Keratinocyte (primary cell): ENCODE results near the gene VIPR2. TPM values are rescaled to one million over a fixed set of nuclear protein-coding genes. Genes with fewer than 3 reads are reported as not detected.

Experiments
- DNase-seq: peaks from one replicate; pipeline ENCODE4 v3.0.0-alpha.2; 2011; ENCODE audit warnings: low read depth, missing footprints, low spot score
- FAIRE-seq: peaks from 2 replicates; lab custom pipeline; 2011; peaks lifted over from hg19 to GRCh38; lab: Jason Lieb, UNC
- H2AFZ ChIP-seq: 2 replicates; pipeline ENCODE4 v1.6.0; 2012; ENCODE audit warnings: low read length, control low read depth, inconsistent platforms; ENCODE audit not compliant: control insufficient read depth
- H3K27ac ChIP-seq: 2 replicates; pipeline ENCODE4 v1.5.1; 2011; ENCODE audit warnings: low read length; ENCODE audit not compliant: control insufficient read depth, insufficient read depth
- H3K27me3 ChIP-seq: 3 replicates; pipeline ENCODE4 v1.6.0; 2011; ENCODE audit warnings: low read length; ENCODE audit not compliant: control insufficient read depth, insufficient read depth; ENCODE audit errors: extremely low read depth
- H3K36me3 ChIP-seq, 2 experiments: 2 replicates in 1 of 2; 3 replicates in 1 of 2; pipeline ENCODE4 v1.5.1; 2011; ENCODE audit warnings: low read length in 2 of 2, mild to moderate bottlenecking in 1 of 2; ENCODE audit not compliant: control insufficient read depth in 2 of 2, insufficient read depth in 2 of 2; ENCODE audit errors: extremely low read depth in 1 of 2
- H3K4me1 ChIP-seq: 3 replicates; pipeline ENCODE4 v1.5.1; 2011; ENCODE audit warnings: low read length; ENCODE audit not compliant: control insufficient read depth, insufficient read depth; ENCODE audit errors: extremely low read depth
- H3K4me2 ChIP-seq: 3 replicates; pipeline ENCODE4 v1.6.0; 2011; ENCODE audit warnings: low read depth, low read length; ENCODE audit not compliant: control insufficient read depth, insufficient read depth; ENCODE audit errors: extremely low read depth
- H3K4me3 ChIP-seq, 3 experiments: fragments of 200-600 bp in 1 of 3; sonication (generic) in 1 of 3; 2 replicates in 2 of 3; 3 replicates in 1 of 3; pipeline ENCODE4 v1.5.1; 2011 to 2016; ENCODE audit warnings: low read length in 3 of 3, mild to moderate bottlenecking in 3 of 3, control low read depth in 2 of 3, inconsistent platforms in 1 of 3, low read depth in 1 of 3, mixed read lengths in 1 of 3, mixed run types in 1 of 3, moderate library complexity in 1 of 3; ENCODE audit not compliant: control insufficient read depth in 2 of 3, insufficient read depth in 2 of 3; ENCODE audit errors: extremely low read depth in 1 of 3
- H3K79me2 ChIP-seq: 2 replicates; pipeline ENCODE4 v1.6.0; 2012; ENCODE audit warnings: low read length; ENCODE audit not compliant: control insufficient read depth, insufficient read depth
- H3K9ac ChIP-seq: 3 replicates; pipeline ENCODE4 v1.6.0; 2011; ENCODE audit warnings: low read length; ENCODE audit not compliant: control insufficient read depth, insufficient read depth; ENCODE audit errors: extremely low read depth
- H3K9me1 ChIP-seq: 3 replicates; pipeline ENCODE4 v1.6.0; 2011; ENCODE audit warnings: low read length; ENCODE audit not compliant: control insufficient read depth, insufficient read depth; ENCODE audit errors: extremely low read depth
- H3K9me3 ChIP-seq: 2 replicates; pipeline ENCODE4 v1.5.1; 2012; ENCODE audit warnings: low read depth, low read length; ENCODE audit not compliant: control insufficient read depth
- H4K20me1 ChIP-seq: 3 replicates; pipeline ENCODE4 v1.6.0; 2011; ENCODE audit warnings: low read length; ENCODE audit not compliant: control insufficient read depth, insufficient read depth; ENCODE audit errors: extremely low read depth
- CTCF ChIP-seq, 3 experiments: IDR thresholded peaks in 1 of 3; conservative IDR thresholded peaks in 1 of 3; optimal IDR thresholded peaks in 1 of 3; 2 replicates in 2 of 3; 3 replicates in 1 of 3; pipeline versions ENCODE3 to v1.5.1; 2011; ENCODE audit warnings: low read length in 3 of 3, mild to moderate bottlenecking in 3 of 3, moderate library complexity in 2 of 3, control low read depth in 1 of 3, inconsistent platforms in 1 of 3; ENCODE audit not compliant: insufficient read depth in 2 of 3; ENCODE audit errors: extremely low read depth in 1 of 3
- EZH2 ChIP-seq: IDR thresholded peaks from one replicate; pipeline ENCODE4 v1.6.1; 2012; ENCODE audit warnings: inconsistent platforms, mild to moderate bottlenecking, low read length, moderate library complexity
- dilution Hi-C: fragments of 300-500 bp; cut with MboI; formaldehyde crosslinking; loops from one replicate; pipeline ENCODE4 v1.7.0; 2020; ENCODE audit warnings: low sequenced_read_pairs; ENCODE audit not compliant: extremely low pct_ligation_motif_present
- polyA plus RNA-seq, 5 experiments: library from polyadenylated mRNA; depleted of rRNA in 3 of 5; stranded (reverse) in 3 of 5; stranded (forward) in 1 of 5; unstranded in 1 of 5; fragments of >200 nt; gene quantifications; 1 replicate in 1 of 5; 2 replicates in 3 of 5; 3 replicates in 1 of 5; pipeline versions ENCODE4 v1.2.1 to v1.2.3, GENCODE V29; 2011 to 2012; ENCODE audit warnings: missing spikeins in 2 of 5, low read depth in 1 of 5, low replicate concordance in 1 of 5

Gene VIPR2
- polyA plus RNA-seq, 1 donor (not counting 4 experiments of a cell fraction or from before 2014, with no cell fraction given): not detected

GRCh38 chr7:159157714-159158113 lies 13.0 kb upstream of the VIPR2 start:
- Histone ChIP-seq H4K20me1 (no peaks in the 10 kb centered on the region), H3K9ac (no peak overlapping the region), H3K79me2 (no peaks in the 10 kb centered on the region), H3K27ac (no peak overlapping the region), H3K4me3 (no peak overlapping the region), H3K4me2 (no peak overlapping the region), H3K9me3 (no peaks in the 10 kb centered on the region), H3K4me1 (no peaks in the 10 kb centered on the region), H3K9me1 (no peaks in the 10 kb centered on the region), H3K36me3 (no peaks in the 10 kb centered on the region), H3K27me3 (no peaks in the 10 kb centered on the region), H2AFZ (no peak overlapping the region)
- FAIRE-seq: no peak
- no peak for DNase-seq
- dilution Hi-C loops: no loop called here
- TF ChIP-seq CTCF (optimal IDR thresholded peaks at IDR 0.05 in 1 of 3, IDR thresholded peaks at IDR 0.05 in 1 of 3, conservative IDR thresholded peaks at IDR 0.05 in 1 of 3; ENCODE audit: extremely low read depth in 1 of 3, insufficient read depth in 2 of 3, low read length in 3 of 3) (no peak), EZH2 (no peak)

GRCh38 chr7:159156436-159157245 lies 12.0 kb upstream of the VIPR2 start:
- Histone ChIP-seq H3K27ac (no peak overlapping the region), H3K9ac (no peak overlapping the region), H3K27me3 (no peaks in the 10 kb centered on the region), H3K4me1 (no peaks in the 10 kb centered on the region), H3K9me1 (no peaks in the 10 kb centered on the region), H3K79me2 (no peaks in the 10 kb centered on the region), H3K4me3 (no peak overlapping the region), H3K36me3 (no peaks in the 10 kb centered on the region), H3K9me3 (no peaks in the 10 kb centered on the region), H4K20me1 (no peaks in the 10 kb centered on the region), H2AFZ (no peak overlapping the region), H3K4me2 (no peak overlapping the region)
- no peak for TF ChIP-seq CTCF (optimal IDR thresholded peaks at IDR 0.05 in 1 of 3, IDR thresholded peaks at IDR 0.05 in 1 of 3, conservative IDR thresholded peaks at IDR 0.05 in 1 of 3; ENCODE audit: extremely low read depth in 1 of 3, insufficient read depth in 2 of 3, low read length in 3 of 3)
- TF ChIP-seq EZH2: no peak
- dilution Hi-C loops: no loop called here
- FAIRE-seq: no peak
- no peak for DNase-seq
